GM21515 (cell line): ENCODE results near the gene RPL7A.
"Not testable (repeated sequence)": the region's sequence is repeated elsewhere in the genome, so short reads cannot be mapped to it uniquely, and the experiment has no call there.

Source experiments
- ATAC-seq: cut with Tn5 transposase; IDR thresholded peaks from one replicate; pipeline ENCODE4 v1.9.1; 2021; ENCODE audit not compliant: unreplicated experiment

The RPL7A gene

GRCh38 chr9:133384736-133385321 lies 36.8 kb downstream of the RPL7A start:
- ATAC-seq = no peak

GRCh38 chr9:133385452-133385851 lies 37.4 kb downstream of the RPL7A start:
- ATAC-seq = no peak

- no peak for ATAC-seq
Observed at GRCh38 chr9:133386338-133386737, 38.3 kb downstream of the RPL7A start.

- ATAC-seq = no peak
Observed at GRCh38 chr9:133387680-133388079, 39.7 kb downstream of the RPL7A start.

- ATAC-seq = no peak
Observed at GRCh38 chr9:133389025-133389557, 41.1 kb downstream of the RPL7A start.

GRCh38 chr9:133389562-133389961 lies 41.5 kb downstream of the RPL7A start:
- ATAC-seq = no peak

GRCh38 chr9:133390713-133391112 lies 42.7 kb downstream of the RPL7A start:
- no peak for ATAC-seq

- ATAC-seq = not testable (repeated sequence)
Observed at GRCh38 chr9:133391449-133391848, 43.4 kb downstream of the RPL7A start.

- not testable (repeated sequence) for ATAC-seq
Observed at GRCh38 chr9:133392308-133392707, 44.3 kb downstream of the RPL7A start.

GRCh38 chr9:133393399-133393798 lies 45.4 kb downstream of the RPL7A start:
- no peak for ATAC-seq

GRCh38 chr9:133394687-133395271 lies 46.8 kb downstream of the RPL7A start:
- ATAC-seq = no peak

GRCh38 chr9:133396952-133397351 lies 48.9 kb downstream of the RPL7A start:
- no peak for ATAC-seq

GRCh38 chr9:133397370-133397769 lies 49.4 kb downstream of the RPL7A start:
- no peak for ATAC-seq

GRCh38 chr9:133397895-133398294 lies 49.9 kb downstream of the RPL7A start:
- no peak for ATAC-seq

GRCh38 chr9:133400292-133400691 lies 52.3 kb downstream of the RPL7A start:
- ATAC-seq = no peak
